BLaER1 treated with 17β-estradiol and CSF1 and Interleukin-3, amounts not matched to agents 10 nM and 100 nM (cell line): ENCODE data around the gene OCA2.

ENCODE experiments used
- H3K27ac ChIP-seq, 11 experiments: shearing (Covaris generic); formaldehyde crosslinking; 2 replicates each; pipeline ENCODE4 v1.8.1; 2022
- H3K27me3 ChIP-seq, 11 experiments: shearing (Covaris generic); formaldehyde crosslinking; 2 replicates each; pipeline ENCODE4 v1.8.1; 2022
- H3K36me3 ChIP-seq, 11 experiments: shearing (Covaris generic); formaldehyde crosslinking; 2 replicates each; pipeline ENCODE4 v1.8.1; 2022
- H3K4me1 ChIP-seq, 10 experiments: shearing (Covaris generic); formaldehyde crosslinking; 2 replicates each; pipeline ENCODE4 v1.8.1; 2022
- H3K4me2 ChIP-seq, 11 experiments: shearing (Covaris generic); formaldehyde crosslinking; 2 replicates each; pipeline ENCODE4 v1.8.1; 2022
- H3K4me3 ChIP-seq, 10 experiments: shearing (Covaris generic); formaldehyde crosslinking; 2 replicates each; pipeline ENCODE4 v1.8.1; 2022
- H3K9ac ChIP-seq, 11 experiments: shearing (Covaris generic); formaldehyde crosslinking; 2 replicates each; pipeline ENCODE4 v1.8.1; 2022
- H3K9me3 ChIP-seq, 11 experiments: shearing (Covaris generic); formaldehyde crosslinking; replicated peaks in 1 of 11; 2 replicates each; pipeline ENCODE4 v1.8.1; 2022
- H4K20me1 ChIP-seq, 11 experiments: shearing (Covaris generic); formaldehyde crosslinking; 2 replicates each; pipeline ENCODE4 v1.8.1; 2022
- Cebpa-rat ChIP-seq, 11 experiments: shearing (Covaris generic); IDR thresholded peaks; 2 replicates each; pipeline ENCODE4 v1.8.1; 2022

Gene OCA2

GRCh38 chr15:27828746-27829145 lies 270.4 kb downstream of the OCA2 start:
- Histone ChIP-seq H3K4me1 (peaks cover 0 to 16% (median 0%) of the 10 kb centered on the region in 10 experiments; a peak in 6 of 20 replicates), H4K20me1 (no peaks in the 10 kb centered on the region), H3K9me3 (no peaks in the 10 kb centered on the region), H3K27ac (no peak overlapping the region), H3K36me3 (no peaks in the 10 kb centered on the region), H3K4me3 (no peak overlapping the region), H3K27me3 (no peaks in the 10 kb centered on the region), H3K4me2 (no peak overlapping the region), H3K9ac (no peak overlapping the region)
- TF ChIP-seq Cebpa-rat (IDR thresholded peaks at IDR 0.05), result no peak

GRCh38 chr15:27826902-27827714 lies 272.0 kb downstream of the OCA2 start:
- no peaks in the 10 kb centered on the region for H3K9me3 ChIP-seq
- H3K27ac ChIP-seq, result peak overlapping the region in 1 of 11 experiments; percentile 17; a peak in 3 of 22 replicates
- H3K9ac ChIP-seq, result no peak overlapping the region; a peak in 1 of 22 replicates
- TF ChIP-seq Cebpa-rat (IDR thresholded peaks at IDR 0.05), result no peak
- no peaks in the 10 kb centered on the region for H4K20me1 ChIP-seq
- no peak overlapping the region for H3K4me3 ChIP-seq
- H3K4me1 ChIP-seq, result peaks cover 0 to 16% (median 0%) of the 10 kb centered on the region in 10 experiments; a peak in 6 of 20 replicates
- H3K27me3 ChIP-seq, result no peaks in the 10 kb centered on the region
- H3K4me2 ChIP-seq, result peak overlapping the region in 3 of 11 experiments; percentile 0 to 18 (median 15); a peak in 3 of 22 replicates
- no peaks in the 10 kb centered on the region for H3K36me3 ChIP-seq

- no peaks in the 10 kb centered on the region for H3K27me3 ChIP-seq
- H3K9me3 ChIP-seq, result no peaks in the 10 kb centered on the region
- H4K20me1 ChIP-seq, result no peaks in the 10 kb centered on the region
- no peak overlapping the region for H3K4me3 ChIP-seq
- H3K27ac ChIP-seq, result peak overlapping the region in 1 of 11 experiments; percentile 17; a peak in 2 of 22 replicates
- TF ChIP-seq Cebpa-rat (IDR thresholded peaks at IDR 0.05), result no peak
- no peak overlapping the region for H3K9ac ChIP-seq
- no peaks in the 10 kb centered on the region for H3K36me3 ChIP-seq
- peak overlapping the region in 1 of 11 experiments; percentile 15; a peak in 1 of 22 replicates for H3K4me2 ChIP-seq
- peaks cover 0 to 16% (median 0%) of the 10 kb centered on the region in 10 experiments; a peak in 6 of 20 replicates for H3K4me1 ChIP-seq
Observed at GRCh38 chr15:27826411-27826810, 272.7 kb downstream of the OCA2 start.

- Histone ChIP-seq H4K20me1 (no peaks in the 10 kb centered on the region), H3K9ac (no peak overlapping the region), H3K4me2 (no peak overlapping the region), H3K27me3 (no peaks in the 10 kb centered on the region), H3K27ac (no peak overlapping the region), H3K9me3 (no peaks in the 10 kb centered on the region), H3K4me3 (no peak overlapping the region), H3K4me1 (peaks cover 0 to 26% (median 7%) of the 10 kb centered on the region in 10 experiments; a peak in 12 of 20 replicates), H3K36me3 (no peaks in the 10 kb centered on the region)
- no peak for TF ChIP-seq Cebpa-rat (IDR thresholded peaks at IDR 0.05)
Observed at GRCh38 chr15:27824841-27825422, 274.2 kb downstream of the OCA2 start.

- no peak overlapping the region for H3K27ac ChIP-seq
- H3K4me1 ChIP-seq, result peaks cover 0 to 36% (median 23%) of the 10 kb centered on the region in 10 experiments; a peak in 18 of 20 replicates
- H3K27me3 ChIP-seq, result no peaks in the 10 kb centered on the region
- TF ChIP-seq Cebpa-rat (IDR thresholded peaks at IDR 0.05), result no peak
- H3K4me2 ChIP-seq, result no peak overlapping the region; a peak in 1 of 22 replicates
- H3K9ac ChIP-seq, result no peak overlapping the region
- no peak overlapping the region for H3K4me3 ChIP-seq
- H3K9me3 ChIP-seq, result peaks cover 13 to 26% (median 19%) of the 10 kb centered on the region in 11 experiments; a peak in 21 of 22 replicates
- H4K20me1 ChIP-seq, result no peaks in the 10 kb centered on the region
- H3K36me3 ChIP-seq, result no peaks in the 10 kb centered on the region
Observed at GRCh38 chr15:27821273-27821672, 277.8 kb downstream of the OCA2 start.

GRCh38 chr15:27820722-27821121 lies 278.4 kb downstream of the OCA2 start:
- Histone ChIP-seq H3K27ac (peak overlapping the region in 8 of 11 experiments; percentile 17 to 86 (median 37); a peak in 7 of 22 replicates), H3K4me3 (no peak overlapping the region), H3K4me1 (peaks cover 0 to 37% (median 23%) of the 10 kb centered on the region in 10 experiments; a peak in 18 of 20 replicates), H3K9me3 (peaks cover 13 to 27% (median 21%) of the 10 kb centered on the region in 11 experiments; a peak in 21 of 22 replicates), H3K36me3 (no peaks in the 10 kb centered on the region), H3K27me3 (no peaks in the 10 kb centered on the region), H4K20me1 (no peaks in the 10 kb centered on the region), H3K4me2 (peak overlapping the region in 5 of 11 experiments; percentile 23 to 76 (median 48); a peak in 8 of 22 replicates), H3K9ac (no peak overlapping the region)
- TF ChIP-seq Cebpa-rat (IDR thresholded peaks at IDR 0.05), result no peak

- H3K27me3 ChIP-seq, result no peaks in the 10 kb centered on the region
- TF ChIP-seq Cebpa-rat (IDR thresholded peaks at IDR 0.05), result no peak
- H3K9me3 ChIP-seq, result peaks cover 13 to 30% (median 21%) of the 10 kb centered on the region in 11 experiments; a peak in 21 of 22 replicates
- peak overlapping the region in 7 of 11 experiments; percentile 9 to 76 (median 24); a peak in 10 of 22 replicates for H3K4me2 ChIP-seq
- no peaks in the 10 kb centered on the region for H3K36me3 ChIP-seq
- peak overlapping the region in 8 of 11 experiments; percentile 17 to 86 (median 37); a peak in 10 of 22 replicates for H3K27ac ChIP-seq
- no peak overlapping the region for H3K4me3 ChIP-seq
- no peak overlapping the region for H3K9ac ChIP-seq
- H4K20me1 ChIP-seq, result no peaks in the 10 kb centered on the region
- peaks cover 0 to 37% (median 23%) of the 10 kb centered on the region in 10 experiments; a peak in 18 of 20 replicates for H3K4me1 ChIP-seq
Observed at GRCh38 chr15:27820232-27820631, 278.9 kb downstream of the OCA2 start.

- Histone ChIP-seq H4K20me1 (no peaks in the 10 kb centered on the region), H3K4me1 (peaks cover 0 to 45% (median 27%) of the 10 kb centered on the region in 10 experiments; a peak in 18 of 20 replicates), H3K36me3 (no peaks in the 10 kb centered on the region), H3K4me2 (peak overlapping the region in 8 of 11 experiments; percentile 20 to 56 (median 46); a peak in 13 of 22 replicates), H3K4me3 (peak overlapping the region in 1 of 10 experiments; percentile 16; a peak in 1 of 20 replicates), H3K27me3 (no peaks in the 10 kb centered on the region), H3K27ac (peak overlapping the region in 8 of 11 experiments; percentile 15 to 86 (median 72); a peak in 15 of 22 replicates), H3K9ac (peak overlapping the region in 4 of 11 experiments; percentile 33 to 69 (median 48); a peak in 4 of 22 replicates), H3K9me3 (peaks cover 13 to 32% (median 21%) of the 10 kb centered on the region in 11 experiments; a peak in 21 of 22 replicates)
- TF ChIP-seq Cebpa-rat (IDR thresholded peaks at IDR 0.05), result peak in 5 of 11 experiments; percentile 22 to 61 (median 47); a peak in 5 of 22 replicates
Observed at GRCh38 chr15:27817258-27817657, 281.9 kb downstream of the OCA2 start.
